OCI-LY1 (cell line): ENCODE measurements around the gene CCNT2.
A peak's percentile ranks its signal among the peaks of the same experiment; 100 is the strongest.

Experiments
- H2AFZ ChIP-seq: fragments of 200-600 bp; sonication (generic), shearing (Covaris generic); 2 replicates; pipeline ENCODE4 v1.6.0; 2014; ENCODE audit warnings: antibody characterized with exemption, mild to moderate bottlenecking, low read length
- H3F3A ChIP-seq: fragments of 200-600 bp; sonication (generic), shearing (Covaris generic); 2 replicates; pipeline ENCODE4 v1.6.0; 2014; ENCODE audit warnings: mild to moderate bottlenecking, antibody characterized with exemption, low read length, moderate library complexity; ENCODE audit not compliant: insufficient read depth
- H3K27ac ChIP-seq: fragments of 200-600 bp; sonication (generic); 2 replicates; pipeline ENCODE4 v1.5.1; 2014; ENCODE audit warnings: low read length, mixed run types, mild to moderate bottlenecking, low read depth; ENCODE audit not compliant: poor library complexity, severe bottlenecking
- H3K27me3 ChIP-seq: fragments of 200-600 bp; sonication (generic); 2 replicates; pipeline ENCODE4 v1.6.0; 2014; ENCODE audit warnings: antibody characterized with exemption, mild to moderate bottlenecking, low read length, moderate library complexity; ENCODE audit not compliant: insufficient read depth
- H3K36me3 ChIP-seq: fragments of 200-600 bp; sonication (generic); 2 replicates; pipeline ENCODE4 v1.6.1; 2014; ENCODE audit warnings: mild to moderate bottlenecking, antibody characterized with exemption, low read length, moderate library complexity, mixed read lengths; ENCODE audit not compliant: insufficient read depth
- H3K4me1 ChIP-seq: fragments of 200-600 bp; sonication (generic); 2 replicates; pipeline ENCODE4 v1.5.1; 2014; ENCODE audit warnings: mild to moderate bottlenecking, low read length, moderate library complexity; ENCODE audit not compliant: insufficient read depth, severe bottlenecking
- H3K4me2 ChIP-seq: fragments of 200-600 bp; sonication (generic), shearing (Covaris generic); 2 replicates; pipeline ENCODE4 v1.6.1; 2014; ENCODE audit warnings: low read length
- H3K4me3 ChIP-seq: fragments of 200-600 bp; sonication (generic); 2 replicates; pipeline ENCODE4 v1.5.1; 2014; ENCODE audit warnings: low read length, low read depth, mild to moderate bottlenecking, mixed read lengths; ENCODE audit not compliant: poor library complexity, severe bottlenecking
- H3K79me2 ChIP-seq: fragments of 200-600 bp; shearing (Covaris generic); 2 replicates; pipeline ENCODE4 v1.6.1; 2016; ENCODE audit warnings: mixed run types, low read length, mixed read lengths; ENCODE audit not compliant: insufficient read depth
- H3K9ac ChIP-seq: fragments of 200-600 bp; sonication (generic), shearing (Covaris generic); 2 replicates; pipeline ENCODE4 v1.6.1; 2014; ENCODE audit warnings: mild to moderate bottlenecking, low read length, mixed read lengths
- H3K9me2 ChIP-seq: fragments of 200-600 bp; sonication (generic), shearing (Covaris generic); 2 replicates; pipeline ENCODE4 v1.6.1; 2014; ENCODE audit warnings: low read depth, mild to moderate bottlenecking, low read length, mixed read lengths
- H3K9me3 ChIP-seq: fragments of 200-600 bp; shearing (Covaris generic); 2 replicates; pipeline ENCODE4 v1.6.1; 2014; ENCODE audit warnings: low read length, mixed read lengths
- H4K20me1 ChIP-seq: fragments of 200-600 bp; sonication (generic), shearing (Covaris generic); 2 replicates; pipeline ENCODE4 v1.6.0; 2016; ENCODE audit warnings: mild to moderate bottlenecking, low read length; ENCODE audit not compliant: insufficient read depth
- EZH2 ChIP-seq: fragments of 200-600 bp; sonication (generic), shearing (Covaris generic); IDR thresholded peaks from 2 replicates; pipeline ENCODE4 v1.8.0; 2017; ENCODE audit warnings: borderline replicate concordance, mixed run types, mild to moderate bottlenecking, antibody characterized with exemption, low read length, moderate library complexity, mixed read lengths
- TF ChIP-seq, protein P1 (sequence below): fragments of 200-600 bp; sonication (generic), shearing (Covaris generic); IDR thresholded peaks from 2 replicates; pipeline ENCODE4 v1.5.1; 2017; ENCODE audit warnings: mild to moderate bottlenecking, antibody characterized with exemption, low read length, moderate library complexity, mixed read lengths

CCNT2 gene

DNA sequence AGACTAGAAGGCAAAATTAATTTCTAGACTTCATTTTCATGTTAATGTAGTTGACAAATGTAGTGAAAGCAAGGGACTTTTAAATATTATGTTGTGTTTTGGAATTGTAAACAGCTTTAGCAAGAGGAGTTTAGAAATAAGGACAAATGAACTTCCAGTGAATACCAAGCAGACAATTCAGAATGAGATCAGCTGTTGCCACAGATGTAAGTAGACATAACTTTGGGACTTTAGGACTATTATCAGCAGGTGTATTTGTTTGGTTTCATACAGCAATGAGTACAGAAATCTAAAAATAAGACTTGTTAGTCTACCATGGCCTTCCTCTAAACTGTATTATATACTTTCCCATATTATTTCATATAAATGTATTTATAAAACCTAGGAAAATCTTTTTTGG lies 34.2 kb upstream of the CCNT2 start:
- H3F3A ChIP-seq, result no peaks in the 10 kb centered on the region
- H3K4me1 ChIP-seq, result no peaks in the 10 kb centered on the region
- H3K79me2 ChIP-seq, result no peaks in the 10 kb centered on the region
- H3K9me2 ChIP-seq, result no peaks in the 10 kb centered on the region
- no peaks in the 10 kb centered on the region for H3K27me3 ChIP-seq
- TF ChIP-seq, protein P1, sequence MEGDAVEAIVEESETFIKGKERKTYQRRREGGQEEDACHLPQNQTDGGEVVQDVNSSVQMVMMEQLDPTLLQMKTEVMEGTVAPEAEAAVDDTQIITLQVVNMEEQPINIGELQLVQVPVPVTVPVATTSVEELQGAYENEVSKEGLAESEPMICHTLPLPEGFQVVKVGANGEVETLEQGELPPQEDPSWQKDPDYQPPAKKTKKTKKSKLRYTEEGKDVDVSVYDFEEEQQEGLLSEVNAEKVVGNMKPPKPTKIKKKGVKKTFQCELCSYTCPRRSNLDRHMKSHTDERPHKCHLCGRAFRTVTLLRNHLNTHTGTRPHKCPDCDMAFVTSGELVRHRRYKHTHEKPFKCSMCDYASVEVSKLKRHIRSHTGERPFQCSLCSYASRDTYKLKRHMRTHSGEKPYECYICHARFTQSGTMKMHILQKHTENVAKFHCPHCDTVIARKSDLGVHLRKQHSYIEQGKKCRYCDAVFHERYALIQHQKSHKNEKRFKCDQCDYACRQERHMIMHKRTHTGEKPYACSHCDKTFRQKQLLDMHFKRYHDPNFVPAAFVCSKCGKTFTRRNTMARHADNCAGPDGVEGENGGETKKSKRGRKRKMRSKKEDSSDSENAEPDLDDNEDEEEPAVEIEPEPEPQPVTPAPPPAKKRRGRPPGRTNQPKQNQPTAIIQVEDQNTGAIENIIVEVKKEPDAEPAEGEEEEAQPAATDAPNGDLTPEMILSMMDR, result no peak
- TF ChIP-seq EZH2, result no peak
- H3K9me3 ChIP-seq, result no peaks in the 10 kb centered on the region
- H3K36me3 ChIP-seq, result no peaks in the 10 kb centered on the region
- H4K20me1 ChIP-seq, result no peaks in the 10 kb centered on the region
- no peak overlapping the region for H3K27ac ChIP-seq
- H3K9ac ChIP-seq, result no peak overlapping the region
- H3K4me2 ChIP-seq, result no peak overlapping the region
- H3K4me3 ChIP-seq, result no peak overlapping the region
- H2AFZ ChIP-seq, result no peak overlapping the region

DNA sequence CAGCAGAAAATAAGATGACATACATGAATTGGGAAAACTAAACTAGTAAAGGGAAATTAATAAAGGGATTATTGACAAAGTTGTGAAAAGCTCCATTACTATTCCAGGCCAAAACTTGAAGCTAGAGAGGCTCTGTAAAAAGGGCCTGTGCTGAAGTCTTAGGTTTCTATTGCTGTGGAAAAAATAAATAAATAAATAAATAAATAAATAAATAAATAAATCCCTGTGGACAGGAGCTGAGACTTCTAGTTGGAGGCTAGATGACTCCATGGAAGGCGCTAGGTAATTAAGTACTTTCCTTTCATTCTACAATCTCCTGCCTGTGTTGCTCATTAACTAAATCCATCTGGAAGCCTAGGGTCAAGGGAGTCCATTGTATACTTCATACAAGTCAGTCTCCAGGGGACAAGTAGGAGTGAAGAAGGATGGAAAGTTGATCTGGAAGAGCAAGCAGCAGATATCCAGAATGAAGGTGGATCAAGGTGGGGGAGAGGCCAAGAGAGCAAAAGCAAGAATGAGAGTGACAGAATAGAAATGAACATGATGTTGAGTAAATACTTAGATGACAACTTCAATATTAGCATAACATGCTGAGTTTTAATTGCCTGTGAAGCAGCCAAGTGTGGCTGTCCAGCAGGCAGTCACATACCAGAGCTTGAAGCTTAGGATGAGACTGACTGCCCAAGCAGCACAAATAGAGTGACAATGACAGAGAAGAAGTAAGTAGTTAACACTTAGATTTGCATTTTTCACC lies 26.2 kb upstream of the CCNT2 start:
- Histone ChIP-seq H3K4me1 (no peaks in the 10 kb centered on the region), H3F3A (no peaks in the 10 kb centered on the region), H4K20me1 (no peaks in the 10 kb centered on the region), H2AFZ (no peak overlapping the region), H3K4me3 (no peak overlapping the region), H3K9me3 (no peaks in the 10 kb centered on the region), H3K27me3 (no peaks in the 10 kb centered on the region), H3K4me2 (no peak overlapping the region), H3K27ac (no peak overlapping the region), H3K36me3 (no peaks in the 10 kb centered on the region), H3K9ac (no peak overlapping the region), H3K9me2 (no peaks in the 10 kb centered on the region), H3K79me2 (no peaks in the 10 kb centered on the region)
- TF ChIP-seq, protein P1, result no peak
- no peak for TF ChIP-seq EZH2

DNA sequence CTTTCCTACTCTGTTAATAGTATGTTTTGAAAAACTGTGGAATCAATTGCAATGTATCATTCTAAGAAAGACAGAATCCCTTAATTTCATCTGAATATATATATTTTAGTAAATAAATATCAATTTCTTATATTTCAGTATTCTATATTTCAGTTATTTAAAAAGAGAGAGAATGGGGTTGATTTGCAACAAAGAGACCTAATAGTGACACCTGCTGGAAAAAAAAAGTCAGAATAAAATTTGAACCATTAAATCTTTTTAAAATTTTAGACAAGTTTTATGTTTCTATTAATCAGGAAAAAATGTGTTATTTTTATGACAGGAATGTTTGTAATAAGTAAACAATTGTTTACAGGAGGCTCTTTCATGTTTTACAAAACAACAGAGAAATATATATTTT lies 20.7 kb upstream of the CCNT2 start:
- Histone ChIP-seq H3K9ac (no peak overlapping the region), H3K9me2 (no peaks in the 10 kb centered on the region), H3K4me3 (no peak overlapping the region), H3K27ac (no peak overlapping the region), H3K4me2 (no peak overlapping the region), H3K36me3 (no peaks in the 10 kb centered on the region), H4K20me1 (no peaks in the 10 kb centered on the region), H3K4me1 (no peaks in the 10 kb centered on the region), H2AFZ (no peak overlapping the region), H3K79me2 (no peaks in the 10 kb centered on the region), H3K9me3 (no peaks in the 10 kb centered on the region), H3K27me3 (no peaks in the 10 kb centered on the region), H3F3A (no peaks in the 10 kb centered on the region)
- no peak for TF ChIP-seq EZH2
- TF ChIP-seq, protein P1, result peak; percentile 39
